Measurements from ENCODE around the gene CMC1.

DNA sequence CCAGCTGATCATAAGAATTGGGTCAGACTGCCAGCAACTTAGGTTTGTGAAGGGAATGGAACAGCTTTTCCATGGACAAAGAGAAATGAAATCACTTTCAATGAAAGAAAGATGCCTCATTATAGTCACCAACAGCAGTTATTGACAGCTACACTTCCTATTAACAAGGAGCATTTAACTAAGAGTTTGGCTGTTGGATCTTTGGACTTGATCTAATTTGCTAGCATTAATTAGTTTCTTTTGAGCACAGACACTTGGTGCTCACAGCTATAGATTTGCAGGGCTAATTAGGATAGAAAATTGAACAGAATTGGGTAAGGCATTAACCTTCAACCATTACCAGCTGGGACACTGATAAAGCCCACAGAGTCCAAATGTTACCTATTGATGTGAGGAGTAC, 24.2 kb downstream of the CMC1 start:
- TF ChIP-seq, protein P1, sequence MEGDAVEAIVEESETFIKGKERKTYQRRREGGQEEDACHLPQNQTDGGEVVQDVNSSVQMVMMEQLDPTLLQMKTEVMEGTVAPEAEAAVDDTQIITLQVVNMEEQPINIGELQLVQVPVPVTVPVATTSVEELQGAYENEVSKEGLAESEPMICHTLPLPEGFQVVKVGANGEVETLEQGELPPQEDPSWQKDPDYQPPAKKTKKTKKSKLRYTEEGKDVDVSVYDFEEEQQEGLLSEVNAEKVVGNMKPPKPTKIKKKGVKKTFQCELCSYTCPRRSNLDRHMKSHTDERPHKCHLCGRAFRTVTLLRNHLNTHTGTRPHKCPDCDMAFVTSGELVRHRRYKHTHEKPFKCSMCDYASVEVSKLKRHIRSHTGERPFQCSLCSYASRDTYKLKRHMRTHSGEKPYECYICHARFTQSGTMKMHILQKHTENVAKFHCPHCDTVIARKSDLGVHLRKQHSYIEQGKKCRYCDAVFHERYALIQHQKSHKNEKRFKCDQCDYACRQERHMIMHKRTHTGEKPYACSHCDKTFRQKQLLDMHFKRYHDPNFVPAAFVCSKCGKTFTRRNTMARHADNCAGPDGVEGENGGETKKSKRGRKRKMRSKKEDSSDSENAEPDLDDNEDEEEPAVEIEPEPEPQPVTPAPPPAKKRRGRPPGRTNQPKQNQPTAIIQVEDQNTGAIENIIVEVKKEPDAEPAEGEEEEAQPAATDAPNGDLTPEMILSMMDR (IDR thresholded peaks at IDR 0.05; ENCODE audit: insufficient read depth, low read length, poor library complexity, severe bottlenecking) = no peak
- no peak for TF ChIP-seq EZH2phosphoT487 (conservative IDR thresholded peaks at IDR 0.05; ENCODE audit: low read length)
